Progenitor cell of endocrine pancreas (in vitro differentiated cells): ENCODE data around the gene VDR. TPM values are rescaled to one million over a fixed set of nuclear protein-coding genes. Genes with fewer than 3 reads are reported as not detected.
"Not testable (repeated sequence)": the region's sequence is repeated elsewhere in the genome, so short reads cannot be mapped to it uniquely, and the experiment has no call there.

Source experiments
- DNase-seq: peaks from one replicate; pipeline ENCODE4 v3.0.0; 2021; ENCODE audit warnings: low spot score; ENCODE audit not compliant: unreplicated experiment
- H3K27ac Mint-ChIP-seq: 2 replicates; pipeline ENCODE4 v1.8.0; 2021; ENCODE audit warnings: mild to moderate bottlenecking, moderate library complexity, mixed read lengths
- H3K27me3 Mint-ChIP-seq: 2 replicates; pipeline ENCODE4 v1.8.0; 2021; ENCODE audit warnings: mixed read lengths
- H3K36me3 Mint-ChIP-seq: 2 replicates; pipeline ENCODE4 v1.8.0; 2022; ENCODE audit warnings: mixed read lengths; ENCODE audit not compliant: insufficient read depth
- H3K4me1 Mint-ChIP-seq: 2 replicates; pipeline ENCODE4 v1.8.0; 2021; ENCODE audit warnings: low read depth, mixed read lengths
- H3K4me3 Mint-ChIP-seq: 2 replicates; pipeline ENCODE4 v1.8.0; 2021; ENCODE audit warnings: low read depth, mild to moderate bottlenecking, moderate library complexity, mixed read lengths
- H3K9me3 Mint-ChIP-seq: 2 replicates; pipeline ENCODE4 v1.8.0; 2021; ENCODE audit warnings: low read depth, mixed read lengths
- total RNA-seq: library from RNA; stranded (reverse); gene quantifications from 2 replicates; pipeline ENCODE4 v1.2.1, GENCODE V29; 2021
- TF ChIP-seq, protein P1 (sequence below): fragments of 200-600 bp; sonication (generic); IDR thresholded peaks from one replicate; pipeline ENCODE4 v1.5.0; 2021; ENCODE audit warnings: antibody characterized with exemption, mild to moderate bottlenecking; ENCODE audit not compliant: unreplicated experiment

The VDR gene
- total RNA-seq, 1 donor from 2014 or later: 0.31 TPM

DNA sequence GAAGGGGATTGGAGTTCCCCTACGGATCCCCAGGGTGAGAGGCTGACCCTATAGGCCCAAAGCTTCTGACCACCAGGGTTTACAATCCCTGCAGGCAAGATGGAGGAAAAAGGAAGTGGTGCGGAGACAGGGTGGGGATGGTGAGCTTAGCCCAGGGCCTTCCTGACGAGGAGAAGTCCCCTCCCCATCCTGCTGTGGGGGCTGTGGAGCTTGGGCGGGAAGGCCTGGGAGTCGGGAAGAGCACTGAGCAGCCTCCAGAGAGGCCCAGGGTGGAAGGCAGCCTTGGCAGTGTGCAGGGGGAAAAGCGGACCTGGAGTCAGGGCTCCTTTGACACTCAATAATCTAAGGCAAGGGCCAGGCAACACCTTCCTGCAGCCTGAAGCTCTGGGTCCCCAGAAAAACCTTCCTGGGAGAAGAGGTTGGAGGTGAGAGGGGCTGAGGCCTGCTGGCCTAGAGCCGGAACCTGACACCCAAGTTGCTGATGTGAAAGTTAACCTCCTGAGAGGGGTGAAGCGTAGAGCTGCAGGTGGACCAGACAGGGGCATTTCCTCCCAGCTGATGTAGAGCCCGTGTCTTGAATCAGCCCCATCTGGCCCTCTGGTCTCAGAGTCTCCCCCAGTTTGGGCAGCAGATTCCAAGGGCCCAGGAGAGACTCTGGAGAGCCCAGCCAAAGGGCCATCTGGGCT lies 91.1 kb downstream of the VDR start:
- no peaks in the 10 kb centered on the region for H3K9me3 Mint-ChIP-seq
- DNase-seq: no peak
- peaks cover 35% of the 10 kb centered on the region for H3K4me1 Mint-ChIP-seq
- TF ChIP-seq, protein P1, sequence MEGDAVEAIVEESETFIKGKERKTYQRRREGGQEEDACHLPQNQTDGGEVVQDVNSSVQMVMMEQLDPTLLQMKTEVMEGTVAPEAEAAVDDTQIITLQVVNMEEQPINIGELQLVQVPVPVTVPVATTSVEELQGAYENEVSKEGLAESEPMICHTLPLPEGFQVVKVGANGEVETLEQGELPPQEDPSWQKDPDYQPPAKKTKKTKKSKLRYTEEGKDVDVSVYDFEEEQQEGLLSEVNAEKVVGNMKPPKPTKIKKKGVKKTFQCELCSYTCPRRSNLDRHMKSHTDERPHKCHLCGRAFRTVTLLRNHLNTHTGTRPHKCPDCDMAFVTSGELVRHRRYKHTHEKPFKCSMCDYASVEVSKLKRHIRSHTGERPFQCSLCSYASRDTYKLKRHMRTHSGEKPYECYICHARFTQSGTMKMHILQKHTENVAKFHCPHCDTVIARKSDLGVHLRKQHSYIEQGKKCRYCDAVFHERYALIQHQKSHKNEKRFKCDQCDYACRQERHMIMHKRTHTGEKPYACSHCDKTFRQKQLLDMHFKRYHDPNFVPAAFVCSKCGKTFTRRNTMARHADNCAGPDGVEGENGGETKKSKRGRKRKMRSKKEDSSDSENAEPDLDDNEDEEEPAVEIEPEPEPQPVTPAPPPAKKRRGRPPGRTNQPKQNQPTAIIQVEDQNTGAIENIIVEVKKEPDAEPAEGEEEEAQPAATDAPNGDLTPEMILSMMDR: no peak
- peak overlapping the region; percentile 33 for H3K4me3 Mint-ChIP-seq
- peaks cover 2% of the 10 kb centered on the region for H3K36me3 Mint-ChIP-seq
- peak overlapping the region; percentile 90 for H3K27ac Mint-ChIP-seq
- H3K27me3 Mint-ChIP-seq: no peaks in the 10 kb centered on the region

- TF ChIP-seq, protein P1: no peak
- H3K27me3 Mint-ChIP-seq: no peaks in the 10 kb centered on the region
- peak overlapping the region; percentile 54 for H3K4me3 Mint-ChIP-seq
- no peaks in the 10 kb centered on the region for H3K9me3 Mint-ChIP-seq
- peaks cover 2% of the 10 kb centered on the region for H3K36me3 Mint-ChIP-seq
- peaks cover 31% of the 10 kb centered on the region for H3K4me1 Mint-ChIP-seq
- DNase-seq: peak; percentile 69
- H3K27ac Mint-ChIP-seq: peak overlapping the region; percentile 90
Measured at GRCh38 chr12:47812797-47813510, 91.8 kb downstream of the VDR start.

GRCh38 chr12:47811581-47812484 lies 93.0 kb downstream of the VDR start:
- Mint-ChIP-seq H3K27me3 (no peaks in the 10 kb centered on the region), H3K9me3 (no peaks in the 10 kb centered on the region), H3K27ac (peak overlapping the region; percentile 90), H3K36me3 (peaks cover 2% of the 10 kb centered on the region), H3K4me3 (peak overlapping the region; percentile 54), H3K4me1 (peaks cover 32% of the 10 kb centered on the region)
- DNase-seq: no peak
- TF ChIP-seq, protein P1: no peak

DNA sequence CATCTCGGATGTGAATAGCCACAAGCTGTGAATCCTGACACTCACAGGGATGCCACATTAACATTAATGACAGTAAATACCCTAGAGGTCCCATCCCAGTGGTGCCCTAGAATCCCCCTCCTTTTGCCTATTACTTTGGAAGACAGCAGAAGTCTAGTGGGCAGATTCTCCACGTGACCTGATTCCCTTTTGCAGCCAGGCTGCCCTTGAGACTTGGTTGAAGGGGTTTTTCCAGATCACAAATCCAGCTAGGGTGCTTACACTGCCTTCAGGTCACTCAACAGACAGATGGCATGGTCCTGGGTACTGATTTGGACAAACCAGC lies 93.8 kb downstream of the VDR start:
- Mint-ChIP-seq H3K4me3 (no peak overlapping the region), H3K27me3 (no peaks in the 10 kb centered on the region), H3K4me1 (peaks cover 30% of the 10 kb centered on the region), H3K9me3 (no peaks in the 10 kb centered on the region), H3K36me3 (peaks cover 2% of the 10 kb centered on the region), H3K27ac (no peak overlapping the region)
- no peak for DNase-seq
- TF ChIP-seq, protein P1: no peak

DNA sequence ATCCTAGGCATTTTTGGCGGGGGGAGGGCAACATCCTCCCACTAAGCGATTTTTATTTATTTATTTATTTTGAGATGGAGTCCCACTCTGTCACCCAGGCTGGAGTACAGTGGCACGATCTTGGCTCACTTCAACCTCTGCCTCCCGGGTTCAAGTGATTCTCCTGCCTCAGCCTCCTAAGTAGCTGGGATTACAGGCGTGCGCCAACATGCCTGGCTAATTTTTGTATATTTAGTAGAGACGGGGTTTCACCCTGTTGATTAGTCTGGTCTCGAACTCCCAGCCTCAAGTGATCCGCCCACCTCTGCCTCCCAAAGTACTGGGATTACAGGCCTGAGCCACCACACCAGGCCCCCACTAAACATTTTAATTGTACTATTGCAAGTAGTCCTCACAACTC lies 95.3 kb downstream of the VDR start:
- H3K9me3 Mint-ChIP-seq, H3K36me3 Mint-ChIP-seq, H3K27me3 Mint-ChIP-seq, H3K4me3 Mint-ChIP-seq, H3K27ac Mint-ChIP-seq, DNase-seq: not testable (repeated sequence)
- peaks cover 27% of the 10 kb centered on the region for H3K4me1 Mint-ChIP-seq
